OCI-LY7 (cell line): ENCODE data around the gene SDC3. TPM values are rescaled to one million over a fixed set of nuclear protein-coding genes. Genes with fewer than 3 reads are reported as not detected.

Experiments
- BruUV-seq: library from RNA; stranded (reverse); fragments of 400-500 nt; replicated peaks from 2 replicates; lab custom pipeline; 2021; lab: Mats Ljungman, UMichigan
- CTCF ChIA-PET: fragments of 300-600 bp; sonication (Branson Sonifier 250); formaldehyde crosslinking; loops from one replicate; lab custom pipeline; 2022; ENCODE audit warnings: antibody characterized with exemption; ENCODE audit not compliant: unreplicated experiment; lab: Charles Lee
- POLR2A ChIA-PET: fragments of 300-600 bp; sonication (Branson Sonifier 250); formaldehyde crosslinking; loops from one replicate; lab custom pipeline; 2022; ENCODE audit warnings: antibody characterized with exemption; lab: Charles Lee
- DNase-seq: peaks from one replicate; pipeline ENCODE4 v3.0.0-alpha.2; 2015; ENCODE audit warnings: low spot score
- H2AFZ ChIP-seq: fragments of 200-600 bp; sonication (generic), shearing (Covaris generic); 2 replicates; pipeline ENCODE4 v1.6.1; 2014; ENCODE audit warnings: mild to moderate bottlenecking, antibody characterized with exemption, low read length, moderate library complexity
- H3K27ac ChIP-seq: fragments of 200-600 bp; sonication (generic); 2 replicates; pipeline ENCODE4 v1.5.1; 2014; ENCODE audit warnings: mixed run types, low read depth, mild to moderate bottlenecking, moderate library complexity, low read length, inconsistent platforms; ENCODE audit not compliant: poor library complexity, severe bottlenecking
- H3K36me3 ChIP-seq: fragments of 200-600 bp; sonication (generic); 2 replicates; pipeline ENCODE4 v1.6.1; 2014; ENCODE audit warnings: mild to moderate bottlenecking, antibody characterized with exemption, low read length, moderate library complexity, mixed read lengths; ENCODE audit not compliant: insufficient read depth
- H3K4me1 ChIP-seq: fragments of 200-600 bp; sonication (generic); 2 replicates; pipeline ENCODE4 v1.5.1; 2014; ENCODE audit warnings: mild to moderate bottlenecking, low read length; ENCODE audit not compliant: insufficient read depth, poor library complexity, severe bottlenecking
- H3K4me2 ChIP-seq: fragments of 200-600 bp; sonication (generic); 2 replicates; pipeline ENCODE4 v1.6.1; 2014; ENCODE audit warnings: mild to moderate bottlenecking, low read length
- H3K4me3 ChIP-seq: fragments of 200-600 bp; sonication (generic); 2 replicates; pipeline ENCODE4 v1.5.1; 2014; ENCODE audit warnings: mild to moderate bottlenecking, low read depth, low read length; ENCODE audit not compliant: poor library complexity, severe bottlenecking
- H3K79me2 ChIP-seq: fragments of 200-600 bp; sonication (generic); 2 replicates; pipeline ENCODE4 v1.6.1; 2016; ENCODE audit warnings: low read depth, mild to moderate bottlenecking, low read length, moderate library complexity, mixed read lengths; ENCODE audit not compliant: insufficient read depth
- H3K9me2 ChIP-seq: fragments of 200-600 bp; sonication (generic); 2 replicates; pipeline ENCODE4 v1.6.1; 2016; ENCODE audit warnings: mild to moderate bottlenecking, low read length, mixed read lengths; ENCODE audit not compliant: insufficient read depth
- H3K9me3 ChIP-seq: fragments of 200-600 bp; sonication (generic); 2 replicates; pipeline ENCODE4 v1.6.1; 2014; ENCODE audit warnings: mild to moderate bottlenecking, mixed run types, low read length, mixed read lengths
- H4K20me1 ChIP-seq: fragments of 200-600 bp; sonication (generic); 2 replicates; pipeline ENCODE4 v1.6.1; 2014; ENCODE audit warnings: mild to moderate bottlenecking, antibody characterized with exemption, low read length, moderate library complexity, mixed read lengths; ENCODE audit not compliant: insufficient read depth
- CTCF ChIP-seq: fragments of 200-600 bp; sonication (generic); conservative IDR thresholded peaks from 2 replicates; pipeline ENCODE4 v1.5.1; 2014; ENCODE audit warnings: mild to moderate bottlenecking, antibody characterized with exemption, low read length, moderate library complexity, mixed read lengths
- EZH2phosphoT487 ChIP-seq: fragments of 200-600 bp; sonication (generic); IDR thresholded peaks from 2 replicates; pipeline ENCODE4 v1.6.1; 2018; ENCODE audit warnings: low read depth, borderline replicate concordance, mild to moderate bottlenecking, mixed run types, antibody characterized with exemption, low read length, moderate library complexity, mixed read lengths
- intact Hi-C: fragments of 100-400 bp; cut with micrococcal nuclease; formaldehyde crosslinking; loops from one replicate; pipeline ENCODE4 v1.10.0; 2022; ENCODE audit not compliant: unreplicated experiment
- total RNA-seq, 2 experiments: library from RNA; depleted of rRNA in 1 of 2; stranded (reverse); fragments of >200 nt in 1 of 2; shearing (Covaris generic) in 1 of 2; gene quantifications; 2 replicates each; pipeline ENCODE4 v1.2.3, GENCODE V29; 2014 to 2022

SDC3 gene
- total RNA-seq, 2 experiments from 2014 or later, result not detected

GRCh38 chr1:30879940-30880677 lies 28.4 kb downstream of the SDC3 start:
- Histone ChIP-seq H4K20me1 (no peaks in the 10 kb centered on the region), H3K9me2 (no peaks in the 10 kb centered on the region), H3K27ac (no peak overlapping the region), H3K4me3 (no peak overlapping the region), H3K4me1 (peaks cover 8% of the 10 kb centered on the region), H3K4me2 (no peak overlapping the region), H3K9me3 (no peaks in the 10 kb centered on the region), H3K36me3 (no peaks in the 10 kb centered on the region), H3K79me2 (no peaks in the 10 kb centered on the region), H2AFZ (no peak overlapping the region)
- no peak for TF ChIP-seq EZH2phosphoT487
- intact Hi-C loops, result no loop called here
- ChIA-PET CTCF (interaction anchor here (0.6 kb wide), 1 partner anchor 72 kb away, joined by 3 read pairs; no protein-coding TSS in a partner anchor), POLR2A (interaction anchor here (0.6 kb wide), 1 partner anchor 52 kb away, joined by 3 read pairs; no protein-coding TSS in a partner anchor)
- no peak for DNase-seq
- no TSS peak for BruUV-seq

- DNase-seq, result no peak
- Histone ChIP-seq H3K9me2 (no peaks in the 10 kb centered on the region), H2AFZ (no peak overlapping the region), H4K20me1 (no peaks in the 10 kb centered on the region), H3K4me3 (no peak overlapping the region), H3K4me1 (peaks cover 8% of the 10 kb centered on the region), H3K4me2 (no peak overlapping the region), H3K36me3 (no peaks in the 10 kb centered on the region), H3K9me3 (no peaks in the 10 kb centered on the region), H3K27ac (no peak overlapping the region), H3K79me2 (no peaks in the 10 kb centered on the region)
- POLR2A ChIA-PET, result interaction anchor here (0.6 kb wide), 1 partner anchor 53 kb away, joined by 3 read pairs; no protein-coding TSS in a partner anchor
- CTCF ChIA-PET, result interaction anchor here (0.6 kb wide), 1 partner anchor 71 kb away, joined by 3 read pairs; no protein-coding TSS in a partner anchor
- intact Hi-C loops, result no loop called here
- TF ChIP-seq CTCF, result no peak
- TF ChIP-seq EZH2phosphoT487, result no peak
- no TSS peak for BruUV-seq
These were observed 29.3 kb downstream of the SDC3 start for GRCh38 chr1:30879126-30879786.

GRCh38 chr1:30878559-30878958 lies 30.0 kb downstream of the SDC3 start:
- no peak overlapping the region for H2AFZ ChIP-seq
- no peaks in the 10 kb centered on the region for H4K20me1 ChIP-seq
- H3K79me2 ChIP-seq, result no peaks in the 10 kb centered on the region
- TF ChIP-seq EZH2phosphoT487 (no peak), CTCF (no peak)
- no peaks in the 10 kb centered on the region for H3K9me2 ChIP-seq
- intact Hi-C loops, result no loop called here
- H3K4me2 ChIP-seq, result no peak overlapping the region
- no peak overlapping the region for H3K4me3 ChIP-seq
- peaks cover 8% of the 10 kb centered on the region for H3K4me1 ChIP-seq
- ChIA-PET POLR2A (no interaction called here), CTCF (no interaction called here)
- no peaks in the 10 kb centered on the region for H3K9me3 ChIP-seq
- H3K27ac ChIP-seq, result no peak overlapping the region
- BruUV-seq, result no TSS peak
- H3K36me3 ChIP-seq, result no peaks in the 10 kb centered on the region
- no peak for DNase-seq
